Stomach (tissue), 9 donors: ENCODE data around the gene PAX5. TPM values are rescaled to one million over a fixed set of nuclear protein-coding genes. Genes with fewer than 3 reads are reported as not detected.
A peak's percentile ranks its signal among the peaks of the same experiment; 100 is the strongest.

Experiments
- DNase-seq, 2 donors: peaks; one replicate each; pipeline versions ENCODE4 v3.0.0 to v3.0.0-alpha.2; 2013 to 2019
- H3K27ac ChIP-seq, 5 donors: fragments of 200-600 bp in 4 of 5; sonication (generic) in 4 of 5; one replicate each; pipeline ENCODE4 v1.5.1; 2013 to 2019; ENCODE audit warnings: mild to moderate bottlenecking in 1 of 5, moderate library complexity in 1 of 5
- H3K27me3 ChIP-seq, 3 donors: fragments of 200-600 bp; sonication (generic); one replicate each; pipeline ENCODE4 v1.5.1; 2017 to 2019; ENCODE audit warnings: mixed run types in 1 of 3
- H3K36me3 ChIP-seq, 4 donors: fragments of 200-600 bp; sonication (generic); 1 replicate in 3 of 4; 2 replicates in 1 of 4; pipeline ENCODE4 v1.5.1; 2016 to 2019
- H3K4me1 ChIP-seq, 4 donors: fragments of 200-600 bp; sonication (generic); one replicate each; pipeline ENCODE4 v1.5.1; 2016 to 2019
- H3K4me3 ChIP-seq, 4 donors: fragments of 200-600 bp; sonication (generic) in 3 of 4; one replicate each; pipeline ENCODE4 v1.5.1; 2016 to 2019; ENCODE audit warnings: mild to moderate bottlenecking in 1 of 4
- H3K9me3 ChIP-seq, 4 donors: fragments of 200-600 bp; sonication (generic); one replicate each; pipeline ENCODE4 v1.5.1; 2016 to 2019
- EP300 ChIP-seq: sonication (generic); formaldehyde crosslinking; IDR thresholded peaks from one replicate; pipeline ENCODE4 v1.6.1; 2017; ENCODE audit warnings: antibody characterized with exemption
- POLR2A ChIP-seq, 4 donors: fragments of 450-650 bp; IDR thresholded peaks; one replicate each; pipeline ENCODE4 v1.6.1; 2016; ENCODE audit warnings: antibody characterized with exemption in 4 of 4, control low read depth in 2 of 4, mild to moderate bottlenecking in 1 of 4, moderate library complexity in 1 of 4
- POLR2AphosphoS5 ChIP-seq, 3 donors: sonication (generic); formaldehyde crosslinking; IDR thresholded peaks; one replicate each; pipeline ENCODE4 v1.6.1; 2016; ENCODE audit warnings: antibody characterized with exemption in 3 of 3
- WGBS, 5 donors: extraction: QIAGEN DNeasy Blood & Tissue Kit in 3 of 5; methylation state at CpG; one replicate each; pipeline versions ENCODE4 v1.1.5 to v1.1.7; 2013 to 2018; 5-methylcytosine and 5-hydroxymethylcytosine counted together
- intact Hi-C: fragments of 100-400 bp; cut with DNase I; formaldehyde crosslinking; loops from one replicate; pipeline ENCODE4 v1.15.1; 2023; ENCODE audit warnings: low total_unique reads
- polyA plus RNA-seq, 3 donors: library from polyadenylated mRNA; stranded (reverse); fragments of 200-250 nt; gene quantifications; one replicate each; pipeline ENCODE4 v1.2.3, GENCODE V29; 2013
- total RNA-seq, 5 donors: library from RNA; depleted of rRNA; stranded (reverse); fragments of >200 nt; gene quantifications; one replicate each; pipeline versions ENCODE4 v1.1.0 to v1.2.3, GENCODE V29; 2014 to 2016
- TF ChIP-seq, protein P1 (sequence below), 7 experiments: fragments of 450-650 bp in 4 of 7; fragments of 200-600 bp in 3 of 7; sonication (generic) in 3 of 7; IDR thresholded peaks; one replicate each; pipeline ENCODE4 v1.5.1; 2016 to 2019; ENCODE audit warnings: antibody characterized with exemption in 7 of 7, control low read depth in 2 of 7, mild to moderate bottlenecking in 1 of 7
- donor health status: healthy with polysubstance abuse.
- donor health status: Bipolar disorder and iron deficiency.
- donor health status: healthy.

Gene PAX5
- total and polyA plus RNA-seq, 8 donors, result 0.43 to 1.3 TPM; not detected in 6

DNA sequence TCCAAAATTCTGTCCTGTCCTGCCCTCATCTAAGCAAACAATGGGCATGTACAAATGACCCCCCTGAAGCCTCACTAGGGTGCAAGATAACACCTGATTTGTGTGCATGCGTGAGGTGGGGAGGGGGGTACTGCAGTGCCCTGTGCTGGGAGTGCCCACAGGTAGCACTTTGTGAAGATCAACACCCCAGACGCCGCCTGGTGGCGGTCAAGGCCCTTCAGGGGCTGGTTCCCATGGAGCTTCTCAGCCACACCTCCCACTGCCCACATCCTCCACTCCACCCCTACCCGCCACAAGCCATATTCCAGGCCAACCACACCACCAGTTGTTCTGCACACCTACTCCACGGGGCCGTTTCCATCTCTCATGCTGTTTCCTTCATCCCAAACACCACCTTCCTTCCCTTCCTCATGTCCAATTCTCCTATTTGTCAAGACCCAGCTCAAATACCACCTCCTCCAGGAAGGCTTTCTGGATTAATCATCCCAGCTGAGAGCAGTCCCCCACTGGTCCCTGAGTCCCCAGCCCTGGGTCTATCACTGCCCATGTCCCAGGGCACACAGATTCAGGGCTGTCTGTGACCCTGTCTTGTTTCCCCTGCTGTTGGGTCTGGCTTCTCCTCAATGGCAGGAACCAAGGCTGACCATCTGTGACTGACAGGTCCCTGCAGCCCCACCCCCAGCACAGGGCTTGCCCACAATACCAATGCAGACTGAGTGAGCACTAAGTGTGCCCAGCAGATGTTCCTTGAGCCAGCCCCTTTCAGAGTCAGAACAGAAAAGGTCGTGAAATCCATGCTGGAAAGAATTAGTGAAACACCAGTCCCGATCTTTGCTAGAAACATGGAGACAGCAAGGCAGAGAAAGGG lies 178.4 kb downstream of the PAX5 start:
- TF ChIP-seq, protein P1, sequence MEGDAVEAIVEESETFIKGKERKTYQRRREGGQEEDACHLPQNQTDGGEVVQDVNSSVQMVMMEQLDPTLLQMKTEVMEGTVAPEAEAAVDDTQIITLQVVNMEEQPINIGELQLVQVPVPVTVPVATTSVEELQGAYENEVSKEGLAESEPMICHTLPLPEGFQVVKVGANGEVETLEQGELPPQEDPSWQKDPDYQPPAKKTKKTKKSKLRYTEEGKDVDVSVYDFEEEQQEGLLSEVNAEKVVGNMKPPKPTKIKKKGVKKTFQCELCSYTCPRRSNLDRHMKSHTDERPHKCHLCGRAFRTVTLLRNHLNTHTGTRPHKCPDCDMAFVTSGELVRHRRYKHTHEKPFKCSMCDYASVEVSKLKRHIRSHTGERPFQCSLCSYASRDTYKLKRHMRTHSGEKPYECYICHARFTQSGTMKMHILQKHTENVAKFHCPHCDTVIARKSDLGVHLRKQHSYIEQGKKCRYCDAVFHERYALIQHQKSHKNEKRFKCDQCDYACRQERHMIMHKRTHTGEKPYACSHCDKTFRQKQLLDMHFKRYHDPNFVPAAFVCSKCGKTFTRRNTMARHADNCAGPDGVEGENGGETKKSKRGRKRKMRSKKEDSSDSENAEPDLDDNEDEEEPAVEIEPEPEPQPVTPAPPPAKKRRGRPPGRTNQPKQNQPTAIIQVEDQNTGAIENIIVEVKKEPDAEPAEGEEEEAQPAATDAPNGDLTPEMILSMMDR (IDR thresholded peaks at IDR 0.05), result no peak
- TF ChIP-seq POLR2AphosphoS5 (IDR thresholded peaks at IDR 0.05), result no peak
- TF ChIP-seq POLR2A (IDR thresholded peaks at IDR 0.05), result no peak
- TF ChIP-seq EP300, result no peak
- intact Hi-C loops, result no loop called here
- Histone ChIP-seq H3K36me3 (no peaks in the 10 kb centered on the region), H3K27ac (no peak overlapping the region), H3K9me3 (no peaks in the 10 kb centered on the region), H3K27me3 (peaks cover 0 to 47% (median 0%) of the 10 kb centered on the region in 3 donors), H3K4me1 (no peaks in the 10 kb centered on the region), H3K4me3 (no peak overlapping the region)
- DNase-seq, result peak in 1 of 2 donors; percentile 49
- 46 to 56% (median 50%) methylated on average over 8 to 9 of the region's 9 CpGs for WGBS, 5 donors

DNA sequence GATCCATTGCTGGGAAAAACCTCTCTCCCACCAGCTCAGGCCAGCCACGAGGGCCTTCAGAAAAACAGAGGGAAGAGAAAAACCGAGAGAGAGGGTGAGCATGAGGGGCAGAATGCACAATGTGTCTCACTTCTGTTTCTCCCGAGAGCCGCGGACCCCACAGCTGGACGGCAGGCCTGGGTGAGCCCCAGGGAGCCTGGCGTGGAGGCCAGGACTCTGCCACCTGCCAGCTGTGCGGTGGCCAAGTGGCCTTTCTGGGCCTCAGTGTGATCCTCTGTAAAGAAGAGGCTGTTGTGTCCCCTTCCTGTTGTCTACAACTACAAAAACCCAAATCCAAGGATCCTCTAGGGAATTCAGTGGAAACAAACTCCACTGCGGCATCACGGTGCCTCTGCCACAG lies 179.3 kb downstream of the PAX5 start:
- H3K36me3 ChIP-seq, result no peaks in the 10 kb centered on the region
- peaks cover 0 to 42% (median 0%) of the 10 kb centered on the region in 3 donors for H3K27me3 ChIP-seq
- no peaks in the 10 kb centered on the region for H3K9me3 ChIP-seq
- no peak overlapping the region for H3K27ac ChIP-seq
- DNase-seq, result no peak
- H3K4me1 ChIP-seq, result no peaks in the 10 kb centered on the region
- WGBS, 5 donors, result 70 to 83% (median 81%) methylated on average over 9 to 10 of the region's 10 CpGs
- H3K4me3 ChIP-seq, result no peak overlapping the region
- TF ChIP-seq POLR2A (IDR thresholded peaks at IDR 0.05) (no peak), EP300 (no peak), POLR2AphosphoS5 (IDR thresholded peaks at IDR 0.05) (no peak)
- TF ChIP-seq, protein P1 (IDR thresholded peaks at IDR 0.05), result no peak
- intact Hi-C loops, result no loop called here

DNA sequence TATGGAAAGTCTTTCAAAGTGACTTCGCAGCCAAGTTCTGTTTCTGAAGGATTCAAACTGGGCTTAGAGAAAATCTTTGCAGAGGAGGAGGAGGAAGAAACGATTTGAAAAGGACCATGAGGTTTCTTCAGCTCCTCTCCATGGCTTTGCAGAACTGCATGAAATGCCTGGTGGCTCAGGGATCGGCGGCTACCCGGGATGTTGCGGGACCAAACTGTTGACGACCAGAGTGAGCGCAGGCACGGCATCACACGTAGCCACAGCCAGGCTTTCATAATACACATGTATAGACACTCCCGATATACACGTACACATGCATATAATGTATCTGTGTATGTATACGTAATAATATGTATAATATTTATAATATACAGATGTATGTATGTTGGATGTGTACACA lies 180.0 kb downstream of the PAX5 start:
- Histone ChIP-seq H3K4me3 (no peak overlapping the region), H3K36me3 (no peaks in the 10 kb centered on the region), H3K4me1 (no peaks in the 10 kb centered on the region), H3K27ac (no peak overlapping the region), H3K9me3 (no peaks in the 10 kb centered on the region), H3K27me3 (peaks cover 0 to 38% (median 0%) of the 10 kb centered on the region in 3 donors)
- DNase-seq, result peak in 1 of 2 donors; percentile 23
- TF ChIP-seq POLR2AphosphoS5 (IDR thresholded peaks at IDR 0.05) (no peak), POLR2A (IDR thresholded peaks at IDR 0.05) (no peak), EP300 (no peak)
- TF ChIP-seq, protein P1 (IDR thresholded peaks at IDR 0.05), result no peak
- 59 to 69% (median 64%) methylated on average over 13 of the region's 13 CpGs for WGBS, 5 donors
- intact Hi-C loops, result no loop called here

DNA sequence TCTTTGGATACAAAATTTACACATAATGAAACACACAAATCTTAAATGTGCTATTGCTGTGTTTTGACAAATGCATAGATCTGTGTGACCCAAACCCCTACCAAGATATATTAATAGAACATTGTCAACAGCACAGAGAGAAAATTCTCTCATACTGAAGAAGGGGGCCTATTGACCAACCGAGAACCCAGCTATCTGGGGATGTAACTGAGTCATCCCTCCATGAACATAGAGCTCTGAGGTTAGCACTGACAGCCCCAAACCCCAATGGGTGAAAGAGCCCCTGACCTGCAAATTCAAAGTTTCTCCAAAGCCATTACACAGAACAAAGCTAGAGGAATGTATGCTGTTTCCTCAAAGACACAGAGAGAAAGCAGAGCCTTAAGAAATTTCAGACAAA lies 180.8 kb downstream of the PAX5 start:
- WGBS, 5 donors, result 65 to 81% (median 77%) methylated on average over 1 of the region's 1 CpG
- TF ChIP-seq POLR2A (IDR thresholded peaks at IDR 0.05) (no peak), EP300 (no peak), POLR2AphosphoS5 (IDR thresholded peaks at IDR 0.05) (no peak)
- TF ChIP-seq, protein P1 (IDR thresholded peaks at IDR 0.05), result no peak
- H3K9me3 ChIP-seq, result no peaks in the 10 kb centered on the region
- H3K4me1 ChIP-seq, result no peaks in the 10 kb centered on the region
- no peak overlapping the region for H3K27ac ChIP-seq
- H3K27me3 ChIP-seq, result peaks cover 0 to 33% (median 0%) of the 10 kb centered on the region in 3 donors
- intact Hi-C loops, result no loop called here
- no peak overlapping the region for H3K4me3 ChIP-seq
- H3K36me3 ChIP-seq, result no peaks in the 10 kb centered on the region
- no peak for DNase-seq
